GM12864 (cell line): Measurements from ENCODE around the gene NPHP4.

ENCODE experiments used
- DNase-seq: peaks from one replicate; pipeline ENCODE4 v3.0.0-alpha.2; 2011; ENCODE audit warnings: low read depth
- H3K4me3 ChIP-seq: 2 replicates; pipeline ENCODE4 v1.5.1; 2011; ENCODE audit warnings: mild to moderate bottlenecking, low read depth, low read length, control low read depth
- TF ChIP-seq, protein P1 (sequence below): IDR thresholded peaks from 2 replicates; pipeline ENCODE4 v1.5.1; 2011; ENCODE audit warnings: low read depth, mild to moderate bottlenecking, moderate library complexity, low read length, control low read depth, inconsistent platforms; ENCODE audit errors: missing control alignments

Gene NPHP4

DNA sequence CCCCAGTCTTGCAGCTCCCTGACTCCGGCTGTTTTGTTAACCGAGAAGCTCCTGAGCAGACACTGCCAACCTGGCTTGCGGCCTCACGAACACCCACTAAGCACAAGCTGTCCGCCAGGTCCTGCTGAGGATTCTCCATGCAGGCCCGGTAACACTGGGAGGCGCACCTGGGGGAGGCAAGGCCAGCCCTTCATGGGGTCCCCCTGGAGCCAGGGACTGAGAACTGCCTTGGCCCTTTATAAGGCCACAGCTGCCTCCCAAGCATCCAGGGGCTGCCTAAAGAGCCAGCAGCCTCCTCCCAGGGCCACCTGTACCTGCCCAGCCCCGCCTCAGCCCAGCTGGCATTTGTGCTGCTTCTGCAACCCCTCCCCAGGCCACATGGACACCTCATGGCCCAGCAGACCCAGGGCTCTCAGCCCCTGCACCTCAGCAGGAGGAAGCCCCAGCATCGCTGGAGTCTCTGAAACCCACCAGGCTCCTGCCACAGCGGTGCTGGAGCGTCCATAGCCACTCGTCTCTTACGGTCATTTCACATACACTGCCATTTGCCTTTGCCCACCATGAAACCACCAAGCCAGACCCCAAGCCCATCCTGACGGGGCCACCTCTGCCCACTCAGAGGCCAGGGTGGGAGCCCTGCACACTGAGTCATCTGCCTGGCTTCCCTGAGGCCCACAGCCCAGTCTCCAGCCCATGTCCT is 82.5 kb downstream of the NPHP4 start:
- no peak for DNase-seq
- no peak overlapping the region for H3K4me3 ChIP-seq
- TF ChIP-seq, protein P1, sequence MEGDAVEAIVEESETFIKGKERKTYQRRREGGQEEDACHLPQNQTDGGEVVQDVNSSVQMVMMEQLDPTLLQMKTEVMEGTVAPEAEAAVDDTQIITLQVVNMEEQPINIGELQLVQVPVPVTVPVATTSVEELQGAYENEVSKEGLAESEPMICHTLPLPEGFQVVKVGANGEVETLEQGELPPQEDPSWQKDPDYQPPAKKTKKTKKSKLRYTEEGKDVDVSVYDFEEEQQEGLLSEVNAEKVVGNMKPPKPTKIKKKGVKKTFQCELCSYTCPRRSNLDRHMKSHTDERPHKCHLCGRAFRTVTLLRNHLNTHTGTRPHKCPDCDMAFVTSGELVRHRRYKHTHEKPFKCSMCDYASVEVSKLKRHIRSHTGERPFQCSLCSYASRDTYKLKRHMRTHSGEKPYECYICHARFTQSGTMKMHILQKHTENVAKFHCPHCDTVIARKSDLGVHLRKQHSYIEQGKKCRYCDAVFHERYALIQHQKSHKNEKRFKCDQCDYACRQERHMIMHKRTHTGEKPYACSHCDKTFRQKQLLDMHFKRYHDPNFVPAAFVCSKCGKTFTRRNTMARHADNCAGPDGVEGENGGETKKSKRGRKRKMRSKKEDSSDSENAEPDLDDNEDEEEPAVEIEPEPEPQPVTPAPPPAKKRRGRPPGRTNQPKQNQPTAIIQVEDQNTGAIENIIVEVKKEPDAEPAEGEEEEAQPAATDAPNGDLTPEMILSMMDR: no peak

- DNase-seq: no peak
- no peak overlapping the region for H3K4me3 ChIP-seq
- TF ChIP-seq, protein P1: no peak
Observed at GRCh38 chr1:5908461-5909375, 83.5 kb downstream of the NPHP4 start.

GRCh38 chr1:5907966-5908365 is 84.3 kb downstream of the NPHP4 start:
- DNase-seq: no peak
- TF ChIP-seq, protein P1: no peak
- H3K4me3 ChIP-seq: no peak overlapping the region

GRCh38 chr1:5907386-5907785 is 84.8 kb downstream of the NPHP4 start:
- no peak overlapping the region for H3K4me3 ChIP-seq
- no peak for DNase-seq
- TF ChIP-seq, protein P1: no peak

DNA sequence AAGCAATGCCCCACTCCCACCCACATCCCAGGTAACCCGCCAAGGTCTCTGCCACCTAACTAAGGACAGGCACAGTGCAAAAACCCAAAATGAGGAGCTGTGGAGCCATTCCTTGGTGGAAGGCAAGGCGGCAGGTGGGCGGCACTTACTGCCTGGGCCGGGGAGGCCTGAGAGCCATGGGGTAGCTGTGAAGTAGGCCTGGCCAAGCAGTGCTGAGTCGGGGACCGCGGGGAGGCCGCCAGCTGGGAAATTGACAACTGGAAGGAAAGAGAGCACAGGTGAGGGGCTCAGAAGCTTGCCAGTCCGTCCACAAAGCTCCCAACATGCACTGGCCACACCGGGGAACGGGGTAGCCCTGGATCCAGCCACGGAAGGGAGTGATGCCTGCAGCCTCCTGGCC is 85.3 kb downstream of the NPHP4 start:
- no peak for DNase-seq
- TF ChIP-seq, protein P1: no peak
- no peak overlapping the region for H3K4me3 ChIP-seq

DNA sequence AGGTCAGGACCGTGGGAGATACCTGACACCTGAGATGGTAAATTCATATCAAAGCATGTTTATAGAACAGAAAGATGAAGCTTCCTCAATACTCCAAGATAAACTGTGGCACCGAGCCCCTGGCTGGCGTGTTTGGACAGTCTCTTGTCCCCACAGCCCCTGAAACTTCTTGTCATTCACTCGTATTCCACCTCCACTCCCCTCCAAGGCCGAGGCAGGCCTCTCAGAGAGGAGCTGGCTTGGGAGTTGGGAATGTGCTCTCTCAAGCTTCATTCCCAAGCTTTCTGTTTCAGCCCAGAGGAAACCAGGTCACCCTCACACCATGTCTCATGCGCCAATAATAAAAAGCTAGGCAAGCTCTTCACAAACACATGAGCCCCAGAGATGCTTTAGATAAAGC is 86.1 kb downstream of the NPHP4 start:
- TF ChIP-seq, protein P1: no peak
- DNase-seq: no peak
- H3K4me3 ChIP-seq: no peak overlapping the region
